CD4-positive, alpha-beta T cell treated with Interleukin-21 for 1 hour (primary cell): ENCODE measurements around the gene SCRT2.
"Not testable (repeated sequence)": the region's sequence is repeated elsewhere in the genome, so short reads cannot be mapped to it uniquely, and the experiment has no call there.

ENCODE experiments used
- DNase-seq: peaks from one replicate; pipeline ENCODE4 v3.0.0-alpha.2; 2020

The SCRT2 gene

DNA sequence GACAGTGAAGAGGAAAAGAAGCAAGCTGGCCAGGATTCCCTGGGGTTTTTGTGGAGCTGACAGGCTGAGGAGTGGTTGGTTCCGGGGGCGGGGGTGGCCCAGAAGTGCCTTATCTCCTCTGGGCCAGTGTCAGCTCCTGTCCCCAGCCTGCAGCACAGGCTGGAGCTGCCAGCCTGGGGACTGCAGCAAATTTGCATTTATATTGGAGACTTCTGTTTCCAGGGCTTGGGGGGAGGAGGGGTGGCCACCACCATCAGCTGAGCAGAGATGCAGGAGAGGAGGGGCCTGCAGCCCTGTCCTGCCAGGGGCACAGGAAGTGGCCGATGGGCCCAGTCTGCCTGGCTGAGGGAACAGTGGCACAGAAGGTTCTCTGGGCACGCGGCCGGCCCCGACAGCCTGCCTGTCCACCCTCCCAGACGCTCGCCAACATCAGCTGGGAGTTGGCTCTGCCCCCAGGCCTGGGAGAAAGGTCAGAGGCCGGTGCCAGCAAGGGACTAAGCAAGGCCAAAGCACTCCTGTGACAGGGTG, 24.3 kb upstream of the SCRT2 start:
- DNase-seq: no peak

DNA sequence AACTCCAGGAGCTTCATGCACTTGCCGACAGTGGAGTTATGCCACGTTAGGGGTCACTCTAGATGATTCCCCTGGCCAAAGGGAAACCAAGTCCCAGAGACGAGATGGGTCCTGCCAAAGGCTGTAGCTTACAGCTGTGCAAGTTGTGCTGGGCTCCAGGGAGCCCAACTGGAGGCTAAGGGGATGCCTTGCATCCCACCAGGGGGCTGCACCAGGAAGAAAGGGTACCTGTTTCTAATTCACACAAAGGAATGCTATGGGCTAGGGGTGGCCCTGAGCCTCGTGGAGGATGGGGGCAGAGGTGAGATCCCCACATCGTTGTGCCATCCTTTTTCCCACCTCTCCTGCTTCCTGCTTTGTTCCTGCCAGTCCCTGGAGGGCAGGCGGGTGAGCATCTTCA, 23.7 kb upstream of the SCRT2 start:
- no peak for DNase-seq

DNA sequence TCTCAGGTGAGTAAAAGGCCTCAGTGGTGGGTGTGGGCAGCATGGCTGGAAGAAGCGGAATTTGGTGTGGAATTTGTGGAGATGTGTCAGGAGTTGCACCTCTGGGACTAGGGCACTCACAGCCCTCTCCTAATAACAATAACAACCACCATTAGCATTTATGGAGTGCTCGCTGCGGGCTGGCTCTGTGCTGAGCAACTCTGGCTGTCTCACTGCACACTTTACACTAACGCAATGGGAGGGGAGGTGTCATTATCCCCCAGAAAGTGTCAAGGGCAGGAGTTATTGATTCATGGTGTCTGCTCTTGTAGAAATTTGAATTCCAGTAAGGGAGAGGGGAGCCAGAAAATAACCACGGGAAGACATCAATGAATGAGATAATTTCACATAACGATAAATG, 22.7 kb upstream of the SCRT2 start:
- DNase-seq: no peak

DNA sequence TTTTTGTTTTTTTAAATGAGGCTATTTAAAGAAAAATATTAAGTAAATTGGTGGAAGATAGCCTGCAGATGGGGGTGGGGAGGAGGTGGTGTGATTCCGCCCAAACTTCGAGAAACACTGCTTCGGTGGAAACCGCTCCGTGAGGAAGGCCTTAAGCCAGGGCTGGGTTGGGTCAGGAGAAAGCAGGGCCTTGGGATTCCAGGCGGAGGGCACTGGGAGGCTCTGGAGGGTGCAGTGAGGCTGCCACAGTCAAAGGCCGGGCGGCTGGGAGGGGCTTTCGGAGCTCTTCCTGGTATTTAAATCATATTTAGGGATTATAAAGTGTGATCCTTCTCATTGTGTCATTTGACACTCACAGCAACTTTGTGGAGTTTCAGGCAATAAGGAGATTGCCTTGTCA, 22.2 kb upstream of the SCRT2 start:
- DNase-seq: no peak

DNA sequence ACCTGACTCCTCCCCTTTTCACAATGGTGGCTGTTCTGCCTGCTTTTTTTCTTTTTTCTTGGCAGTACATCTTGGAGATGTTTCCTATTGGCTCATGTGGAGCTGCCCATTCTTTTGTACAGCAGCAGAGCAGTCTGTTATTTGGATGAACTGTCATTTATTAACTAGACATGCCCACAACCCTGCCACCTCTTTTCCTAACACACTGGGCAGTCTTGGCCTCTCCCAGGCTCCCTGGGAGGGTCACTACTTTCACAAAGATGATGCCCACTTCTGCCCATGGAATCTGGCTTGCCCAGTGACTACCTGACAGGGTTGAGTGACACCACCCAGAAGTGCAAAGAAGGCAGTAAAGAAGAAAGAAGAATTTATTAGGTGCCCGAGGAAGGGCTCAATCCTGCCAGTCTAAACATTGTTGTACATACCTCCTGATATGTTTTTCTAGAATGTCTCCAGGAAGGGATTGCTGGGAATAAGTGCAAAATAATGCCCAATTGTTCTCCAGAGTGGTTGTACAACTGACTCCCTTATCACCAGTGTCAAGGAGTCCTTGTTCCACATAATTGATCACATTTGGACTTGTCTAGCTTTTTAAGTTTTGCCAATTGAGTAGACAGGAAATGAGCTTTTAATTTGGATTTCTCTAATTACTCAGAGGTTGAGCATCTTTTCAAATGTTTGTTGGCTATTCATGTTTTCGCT, 19.7 kb upstream of the SCRT2 start:
- DNase-seq: no peak

DNA sequence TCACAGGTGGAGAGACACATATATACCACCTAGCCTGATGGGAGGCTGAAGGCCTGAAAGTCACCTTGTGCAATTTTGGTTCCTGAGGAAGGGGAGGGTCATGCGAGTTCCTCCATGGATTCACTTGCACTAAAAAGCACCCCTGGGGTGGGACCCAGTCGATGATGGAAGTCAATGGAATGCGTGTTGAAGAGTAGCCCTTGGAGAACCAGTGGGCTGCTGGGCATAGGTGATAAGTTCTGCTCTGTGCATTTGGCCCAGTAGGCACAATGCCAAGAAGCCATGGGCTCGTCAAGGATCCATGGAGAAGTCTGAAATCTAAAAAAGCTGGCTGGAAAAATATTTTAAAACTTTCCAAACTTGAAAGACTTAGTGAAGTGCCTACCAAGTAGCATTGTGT, 18.9 kb upstream of the SCRT2 start:
- no peak for DNase-seq

DNA sequence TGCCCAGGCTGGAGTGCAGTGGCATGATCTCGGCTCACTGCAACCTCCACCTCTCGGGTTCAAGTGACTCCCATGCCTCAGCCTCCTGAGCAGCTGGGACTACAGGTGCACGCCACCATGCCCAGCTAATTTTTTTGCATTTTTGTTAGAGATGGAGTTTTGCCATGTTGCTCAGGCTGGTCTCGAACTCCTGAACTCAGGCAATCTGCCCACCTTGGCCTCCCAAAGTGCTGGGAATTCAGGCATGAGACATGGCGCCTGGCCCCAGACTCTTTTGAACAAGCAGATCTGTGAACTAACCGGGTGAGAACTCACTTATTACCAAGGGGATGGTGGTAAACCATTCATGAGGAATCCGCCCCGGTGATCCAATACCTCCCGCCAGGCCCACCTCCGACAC, 18.2 kb upstream of the SCRT2 start:
- DNase-seq: not testable (repeated sequence)

DNA sequence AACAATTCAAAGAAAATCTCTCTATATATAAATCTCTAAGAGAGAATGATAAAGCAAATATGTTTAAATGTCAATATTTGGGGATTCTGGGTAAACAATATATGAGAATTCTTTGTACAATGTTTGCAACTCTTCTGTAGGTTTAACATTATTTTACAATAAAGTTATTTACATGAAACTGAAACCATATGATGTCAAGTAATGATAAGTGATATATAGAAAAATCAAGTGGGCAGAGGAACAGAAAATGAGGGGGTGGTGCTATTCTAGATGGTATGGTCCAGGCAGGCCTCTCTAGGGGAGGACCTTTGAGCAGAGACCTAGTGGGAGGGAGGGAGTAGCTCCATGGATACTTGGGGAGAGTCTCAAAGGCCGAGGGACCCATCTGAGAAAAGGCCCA, 16.4 kb upstream of the SCRT2 start:
- no peak for DNase-seq

DNA sequence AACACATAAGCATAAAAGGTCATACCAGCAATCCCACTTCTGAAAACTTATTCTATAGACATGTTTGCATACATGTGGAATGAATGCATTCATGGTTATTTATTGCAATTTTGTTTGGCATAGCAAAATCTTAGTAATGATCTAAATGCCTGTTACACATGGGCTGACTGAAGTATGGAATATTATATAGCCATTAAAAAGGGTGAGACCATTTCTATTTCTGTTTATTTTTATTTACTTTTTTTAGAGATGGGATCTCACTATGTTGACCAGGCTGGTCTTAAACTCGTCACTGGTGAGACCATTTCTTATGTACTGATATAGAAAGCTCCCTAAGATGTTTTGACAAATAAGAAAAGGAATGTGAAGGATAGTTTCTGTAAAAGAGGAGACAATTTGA, 14.3 kb upstream of the SCRT2 start:
- DNase-seq: no peak

DNA sequence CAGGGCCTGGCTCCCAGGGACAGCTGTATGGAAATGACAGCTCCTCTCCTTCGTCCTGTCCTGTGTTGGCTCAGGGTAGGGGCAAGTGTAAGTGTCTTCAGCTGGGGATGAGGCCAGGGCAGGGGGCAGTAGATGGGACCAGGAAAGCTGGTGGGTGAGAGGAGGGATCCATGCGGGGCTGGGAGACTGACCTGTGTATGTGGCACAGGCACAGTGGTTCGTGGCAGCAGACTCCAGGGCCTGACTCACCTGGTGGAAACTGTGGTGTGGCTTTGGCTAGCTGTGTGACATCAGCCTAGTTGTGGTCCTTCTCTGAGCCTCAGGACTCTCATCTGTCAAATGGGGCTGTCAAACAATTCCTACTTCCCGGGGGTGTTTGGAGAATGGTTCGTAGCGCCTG, 13.7 kb upstream of the SCRT2 start:
- DNase-seq: no peak

DNA sequence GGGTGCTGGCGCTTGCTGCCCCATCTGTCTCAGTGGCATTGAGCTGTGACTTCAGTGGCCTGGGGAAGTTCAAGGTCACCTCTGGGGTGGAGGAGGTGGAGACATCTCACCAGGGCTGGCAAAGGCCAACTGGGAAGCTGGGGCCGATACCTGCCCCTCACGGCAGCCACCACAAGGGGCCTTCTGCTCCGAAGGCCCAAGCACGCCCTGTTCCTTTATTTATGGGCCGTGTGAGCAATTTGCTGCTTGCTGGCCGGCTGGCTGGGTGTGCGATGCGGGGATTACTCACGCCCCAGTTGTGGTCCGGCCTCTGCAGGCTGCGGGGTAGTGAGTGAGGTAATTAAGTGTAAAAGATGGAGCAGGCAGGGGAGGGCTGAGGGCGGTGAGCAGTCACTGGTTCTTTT, 13.2 kb upstream of the SCRT2 start:
- no peak for DNase-seq

DNA sequence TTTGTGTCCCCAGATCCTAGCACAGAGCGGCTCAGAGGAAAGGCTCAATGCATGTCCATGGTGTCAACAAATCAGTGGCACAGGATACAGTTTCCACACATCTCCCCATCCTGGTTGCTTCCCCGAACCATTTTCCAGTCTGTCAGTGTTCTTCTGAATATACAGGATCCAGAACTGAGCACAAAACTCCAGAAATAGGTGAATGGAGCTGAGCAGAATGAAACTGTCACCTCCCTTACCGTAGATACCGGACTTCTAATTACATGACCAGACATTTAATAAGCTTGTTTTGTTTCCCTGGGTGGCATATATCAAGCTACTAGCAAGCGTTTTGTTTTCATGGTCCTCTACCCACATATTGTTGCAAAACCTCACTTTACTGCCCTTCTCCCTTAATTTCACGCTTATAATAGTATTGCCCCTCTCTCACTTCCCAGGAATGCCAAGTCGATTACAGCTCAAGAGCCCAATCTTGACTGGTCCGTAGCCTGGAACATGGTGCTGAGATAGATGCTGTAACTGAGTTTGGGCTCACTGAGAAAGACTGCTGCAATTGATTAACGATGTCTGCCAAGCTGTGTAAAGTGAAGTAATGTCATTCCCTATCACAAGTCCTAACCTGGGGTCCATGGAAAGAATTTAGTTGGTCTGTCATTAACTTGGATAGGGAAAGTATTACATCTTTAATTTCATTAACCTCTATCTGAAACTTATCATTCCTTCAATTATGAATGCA, 12.0 kb upstream of the SCRT2 start:
- DNase-seq: no peak

DNA sequence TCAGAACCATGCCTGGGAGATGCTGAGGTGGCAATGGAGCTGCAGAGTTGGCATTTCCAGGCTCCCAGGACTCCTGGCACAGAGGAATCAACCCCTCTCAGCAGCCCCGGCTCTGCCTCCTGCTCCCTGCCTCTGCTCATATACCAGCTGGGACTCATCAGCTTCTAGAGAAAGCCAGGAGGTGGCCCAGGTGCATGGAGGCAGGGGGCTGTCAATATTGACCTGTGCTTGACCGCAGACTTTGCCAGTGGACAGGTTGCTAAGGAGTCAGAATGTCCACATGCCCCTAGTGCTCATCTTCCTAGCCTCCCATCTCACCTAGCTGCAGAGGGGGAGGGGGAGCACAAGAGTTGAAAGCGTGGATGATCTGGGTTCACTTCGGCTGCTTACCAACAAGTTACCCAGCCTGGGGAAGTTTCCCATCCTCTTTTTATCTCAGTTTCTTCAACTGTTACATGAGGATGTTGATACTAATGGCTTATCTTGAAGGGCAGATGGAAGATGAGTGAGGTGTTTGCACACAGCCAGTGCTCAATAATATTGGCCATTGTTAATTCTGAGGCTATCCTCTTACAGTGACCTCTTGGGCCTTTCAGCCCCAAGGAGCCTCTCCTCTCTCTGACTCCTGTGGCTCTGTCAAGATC, 9.2 kb upstream of the SCRT2 start:
- DNase-seq: no peak

DNA sequence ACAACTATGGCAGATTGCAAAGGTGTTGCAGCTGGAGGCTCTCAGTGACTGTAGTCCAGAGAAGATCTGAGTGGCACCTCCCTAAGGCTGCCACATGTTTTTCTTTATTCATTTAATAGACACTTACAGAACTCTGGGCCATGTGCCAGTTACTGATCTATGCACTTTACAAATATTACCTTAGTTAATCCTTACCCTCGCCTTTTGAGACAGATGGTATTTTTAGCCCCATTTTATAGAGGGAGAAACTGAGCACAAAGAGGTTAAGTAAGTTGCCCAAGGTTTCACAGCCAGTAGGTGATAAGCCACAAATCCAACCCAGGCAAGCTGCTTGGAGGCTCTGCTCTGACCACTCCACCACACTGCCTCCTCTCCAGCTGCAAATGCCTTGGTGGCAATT, 6.5 kb upstream of the SCRT2 start:
- no peak for DNase-seq

DNA sequence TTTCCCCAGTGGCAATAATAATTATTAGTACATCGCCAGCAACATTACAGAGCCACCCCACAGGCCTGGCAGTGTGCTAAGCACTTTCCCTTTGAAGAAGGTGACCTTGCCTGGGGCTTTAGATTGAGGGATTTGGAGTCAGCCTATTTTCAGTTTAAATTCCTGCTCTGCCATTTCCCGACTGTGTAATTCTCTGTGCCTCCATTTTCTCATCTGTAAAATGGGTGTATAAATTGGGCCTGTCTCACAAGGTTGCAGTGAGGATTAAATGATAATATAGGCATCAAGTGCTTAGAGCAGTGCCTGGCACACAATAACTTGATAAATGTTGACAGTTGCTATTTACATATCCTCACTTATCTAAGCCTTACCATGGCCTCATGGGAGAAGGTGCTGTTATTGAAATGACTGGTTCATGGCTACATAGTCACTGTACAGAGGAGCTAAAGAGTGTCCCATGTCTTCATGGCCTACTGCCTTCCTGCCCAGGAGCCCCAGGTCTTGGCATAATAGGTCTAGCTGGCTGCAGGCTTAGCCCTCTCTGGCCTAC, 5.1 kb upstream of the SCRT2 start:
- DNase-seq: no peak

DNA sequence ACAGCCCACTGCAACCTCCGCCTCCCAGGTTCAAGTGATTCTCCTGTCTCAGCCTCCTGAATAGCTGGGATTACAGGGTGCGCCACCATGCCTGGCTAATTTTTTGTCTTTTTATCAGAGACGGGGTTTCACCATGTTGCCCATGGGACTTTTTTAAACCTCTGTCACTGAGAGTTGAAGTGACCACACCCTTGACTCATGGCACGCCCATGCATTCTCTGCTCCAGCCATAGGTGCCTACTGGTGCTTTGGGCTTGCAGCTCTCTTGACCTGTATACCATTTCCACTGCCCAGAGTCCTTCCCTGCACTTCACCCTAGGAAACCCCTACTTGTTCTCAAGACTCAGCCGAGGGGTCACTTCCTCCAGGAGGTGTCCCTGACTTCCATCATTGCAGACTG, 2.4 kb upstream of the SCRT2 start:
- no peak for DNase-seq

DNA sequence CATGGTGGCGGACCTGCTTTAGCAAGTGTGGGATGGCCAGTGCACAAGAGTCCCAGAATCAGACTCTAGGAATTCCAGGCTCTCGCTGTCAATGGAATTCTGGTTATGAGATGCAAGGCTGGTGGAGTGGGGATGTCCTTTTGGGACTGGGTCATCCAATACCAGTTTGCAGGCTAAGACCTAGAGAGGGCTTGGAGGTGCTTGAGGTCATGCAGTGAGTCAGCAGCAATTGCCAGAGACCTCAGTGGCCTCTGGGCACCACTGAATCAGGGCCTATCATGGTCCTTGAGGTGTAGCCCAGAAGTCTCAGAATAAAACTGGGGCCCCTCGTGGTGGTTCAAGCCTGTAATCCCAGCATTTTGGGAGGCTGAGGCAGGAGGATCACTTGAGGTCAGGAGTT, 1.4 kb upstream of the SCRT2 start:
- no peak for DNase-seq

DNA sequence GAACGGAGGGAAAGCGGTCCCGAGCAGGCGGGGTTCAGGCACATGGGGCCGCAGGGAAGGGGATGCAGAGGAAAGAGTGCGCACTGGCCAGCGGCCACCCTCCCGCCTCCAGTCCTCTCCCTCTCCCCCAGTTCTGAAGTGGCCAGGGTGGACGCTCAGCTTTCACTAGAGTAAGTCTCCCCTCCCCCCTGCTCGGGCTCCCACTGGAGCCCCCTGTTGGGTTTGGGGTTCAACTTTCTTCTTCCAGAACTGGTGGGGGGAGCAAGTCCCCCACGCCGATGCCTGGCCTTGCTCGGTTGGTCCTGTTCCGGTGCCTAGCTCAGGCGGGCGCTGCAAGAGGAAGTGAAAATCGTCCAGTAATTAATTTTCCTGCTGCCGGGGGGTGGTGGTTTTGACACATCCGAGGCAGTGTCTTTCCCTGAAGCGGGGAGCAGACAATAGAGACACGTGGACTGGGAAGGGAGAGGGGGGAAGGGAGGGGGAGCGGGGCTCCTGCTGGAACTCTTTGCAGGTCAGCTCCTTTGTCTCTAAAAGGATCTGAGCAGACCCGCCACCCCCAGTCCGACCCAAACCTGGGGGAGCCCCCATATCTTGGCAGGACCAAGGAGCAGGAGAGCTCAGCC, 824 bp upstream of the SCRT2 start:
- no peak for DNase-seq

DNA sequence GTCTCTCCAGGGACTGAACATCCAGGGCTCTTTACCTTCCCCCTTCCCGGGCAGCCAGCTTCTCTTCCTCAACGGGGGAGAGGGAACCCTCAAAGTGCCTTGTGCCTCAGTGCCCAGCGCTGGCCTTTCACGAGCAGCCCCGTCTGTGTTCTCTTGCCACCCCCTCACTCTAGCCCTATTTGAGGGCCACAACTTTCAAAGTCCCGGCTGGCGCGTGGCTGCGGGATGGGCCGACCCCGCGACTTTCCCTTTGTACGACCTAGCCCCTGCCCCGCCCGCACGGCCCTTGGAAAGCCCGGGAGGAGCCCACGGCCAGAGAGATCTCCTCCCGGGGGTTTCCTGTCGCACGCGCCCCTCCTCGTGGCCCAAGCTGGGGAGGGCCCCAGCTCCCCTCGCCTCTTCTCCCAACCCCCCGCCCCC, 559 bp downstream of the SCRT2 start:
- no peak for DNase-seq

DNA sequence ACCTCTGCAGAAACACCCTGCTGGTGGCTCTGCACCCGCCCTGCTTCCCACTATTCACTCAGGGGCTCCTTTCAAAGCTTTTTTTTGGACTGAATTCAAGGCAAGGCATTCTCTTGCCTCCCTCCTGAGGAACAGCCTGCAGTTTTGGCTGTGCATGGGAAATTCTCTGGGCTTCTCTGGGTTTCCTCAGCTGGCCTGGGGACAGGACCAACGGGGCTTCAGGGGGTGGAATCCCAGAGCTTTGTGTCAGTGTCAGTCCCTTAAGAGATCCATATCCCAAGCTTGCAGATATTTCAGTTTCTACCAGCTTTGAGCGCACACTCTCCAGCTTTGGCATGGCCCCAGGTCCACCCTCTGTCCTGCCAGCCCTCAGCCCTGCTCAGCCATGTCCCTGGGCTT, 2.0 kb downstream of the SCRT2 start:
- DNase-seq: no peak

DNA sequence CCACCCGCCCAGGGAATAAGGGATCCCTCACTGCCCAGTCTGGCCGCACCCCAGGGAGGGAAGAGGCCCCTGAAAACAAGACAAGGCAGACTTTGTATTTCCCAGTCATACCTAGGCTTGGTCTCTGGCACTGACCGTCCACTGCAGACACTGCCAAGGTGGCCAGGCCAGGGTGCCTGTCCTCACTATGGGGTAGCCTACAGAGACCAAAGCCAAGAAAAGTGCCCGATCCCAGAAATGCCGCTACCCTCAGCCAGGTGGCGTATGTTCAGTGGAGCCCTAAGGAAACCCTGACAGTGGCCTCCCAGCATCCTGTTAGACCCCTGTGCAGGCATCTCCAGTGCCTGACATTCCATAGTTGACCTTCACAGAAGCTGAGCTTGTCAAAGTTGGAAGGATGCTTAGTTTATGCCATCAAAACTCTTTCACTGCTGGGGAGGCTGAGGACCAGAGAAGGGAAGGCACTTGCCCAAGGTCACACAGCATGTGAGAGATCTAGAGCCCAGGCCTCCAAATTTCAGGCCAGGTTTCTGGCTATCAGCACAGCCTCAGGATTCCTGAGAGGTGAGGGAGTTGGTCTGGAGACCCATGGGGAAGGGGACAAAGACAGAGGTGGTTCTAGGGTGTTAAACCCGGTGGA, 2.5 kb downstream of the SCRT2 start:
- DNase-seq: no peak

DNA sequence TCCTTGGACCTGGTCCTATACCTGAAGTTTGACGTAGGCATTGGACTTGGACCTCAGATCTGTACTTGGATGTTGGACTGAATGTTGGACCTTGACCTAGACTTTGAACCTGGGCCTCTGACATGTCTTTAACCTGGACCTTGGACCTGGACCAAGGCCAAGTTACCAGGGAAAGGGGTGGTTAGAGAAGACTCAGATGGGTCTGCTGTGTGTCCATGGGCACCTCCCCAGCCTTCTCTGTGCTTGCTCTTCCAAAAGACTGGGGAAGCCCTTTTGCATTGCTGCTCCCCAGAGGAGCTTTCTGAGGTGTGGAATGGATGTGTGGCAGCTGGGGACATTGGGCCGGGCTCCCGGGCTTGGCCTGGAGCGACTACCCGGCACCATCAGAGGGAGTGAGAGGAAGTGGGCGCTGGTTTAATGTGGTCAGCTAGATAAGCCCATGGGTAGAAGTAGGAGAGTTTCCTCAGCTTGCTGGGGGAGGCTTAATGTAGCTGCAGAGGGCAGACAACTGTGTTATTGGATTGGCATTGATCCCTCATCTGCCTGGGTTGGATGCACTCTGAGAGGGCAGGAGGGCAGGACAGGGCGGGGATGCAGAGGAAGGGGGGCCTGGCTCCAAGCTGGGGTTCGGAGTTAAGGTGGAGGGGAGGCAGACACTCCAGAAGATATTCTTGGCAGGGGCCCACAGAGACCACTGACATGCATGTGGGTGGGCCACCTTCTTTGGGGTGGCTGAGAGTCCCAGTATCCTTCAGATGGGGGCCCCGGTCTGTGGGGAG, 4.2 kb downstream of the SCRT2 start:
- no peak for DNase-seq
